ENCODE data around the gene BCR.
"Not testable (repeated sequence)": the region's sequence is repeated elsewhere in the genome, so short reads cannot be mapped to it uniquely, and the experiment has no call there.

BCR gene

GRCh38 chr22:23309261-23309660 is 129.0 kb downstream of the BCR start:
- not testable (repeated sequence) for DNase-seq (ENCODE audit: low read depth in 2 of 3, low spot score in 1 of 3)

- not testable (repeated sequence) for DNase-seq (ENCODE audit: low read depth in 2 of 3, low spot score in 1 of 3)
Observed at GRCh38 chr22:23310443-23311097, 130.3 kb downstream of the BCR start.

GRCh38 chr22:23311635-23312420 is 131.5 kb downstream of the BCR start:
- DNase-seq (ENCODE audit: low read depth in 2 of 3, low spot score in 1 of 3), result not testable (repeated sequence)

GRCh38 chr22:23313791-23314567 is 133.7 kb downstream of the BCR start:
- no peak for DNase-seq (ENCODE audit: low read depth in 2 of 3, low spot score in 1 of 3)

GRCh38 chr22:23315341-23315917 is 135.1 kb downstream of the BCR start:
- DNase-seq (ENCODE audit: low read depth in 2 of 3, low spot score in 1 of 3), result peak; percentile 40 to 66 (median 44)

- DNase-seq (ENCODE audit: low read depth in 2 of 3, low spot score in 1 of 3), result not testable (repeated sequence)
Observed at GRCh38 chr22:23316596-23316995, 136.3 kb downstream of the BCR start.

GRCh38 chr22:23318316-23318715 is 138.0 kb downstream of the BCR start:
- not testable (repeated sequence) for DNase-seq (ENCODE audit: low read depth in 2 of 3, low spot score in 1 of 3)

- DNase-seq (ENCODE audit: low read depth in 2 of 3, low spot score in 1 of 3), result not testable (repeated sequence)
Observed at GRCh38 chr22:23322497-23323080, 142.3 kb downstream of the BCR start.

- DNase-seq (ENCODE audit: low read depth in 2 of 3, low spot score in 1 of 3), result not testable (repeated sequence)
Observed at GRCh38 chr22:23323960-23324688, 143.8 kb downstream of the BCR start.

GRCh38 chr22:23325183-23325582 is 144.9 kb downstream of the BCR start:
- no peak for DNase-seq (ENCODE audit: low read depth in 2 of 3, low spot score in 1 of 3)

GRCh38 chr22:23333822-23334221 is 153.5 kb downstream of the BCR start:
- not testable (repeated sequence) for DNase-seq (ENCODE audit: low read depth in 2 of 3, low spot score in 1 of 3)

- DNase-seq (ENCODE audit: low read depth in 2 of 3, low spot score in 1 of 3), result not testable (repeated sequence)
Observed at GRCh38 chr22:23337672-23338071, 157.4 kb downstream of the BCR start.

GRCh38 chr22:23341942-23342695 is 161.8 kb downstream of the BCR start:
- not testable (repeated sequence) for DNase-seq (ENCODE audit: low read depth in 2 of 3, low spot score in 1 of 3)

GRCh38 chr22:23351321-23351720 is 171.0 kb downstream of the BCR start:
- DNase-seq (ENCODE audit: low read depth in 2 of 3, low spot score in 1 of 3), result no peak

GRCh38 chr22:23353004-23353403 is 172.7 kb downstream of the BCR start:
- DNase-seq (ENCODE audit: low read depth in 2 of 3, low spot score in 1 of 3), result no peak

- no peak for DNase-seq (ENCODE audit: low read depth in 2 of 3, low spot score in 1 of 3)
Observed at GRCh38 chr22:23353696-23354095, 173.4 kb downstream of the BCR start.

GRCh38 chr22:23356094-23356493 is 175.8 kb downstream of the BCR start:
- no peak for DNase-seq (ENCODE audit: low read depth in 2 of 3, low spot score in 1 of 3)

GRCh38 chr22:23357053-23357452 is 176.7 kb downstream of the BCR start:
- no peak for DNase-seq (ENCODE audit: low read depth in 2 of 3, low spot score in 1 of 3)

- no peak for DNase-seq (ENCODE audit: low read depth in 2 of 3, low spot score in 1 of 3)
Observed at GRCh38 chr22:23359583-23360123, 179.3 kb downstream of the BCR start.
